GM21723 (cell line): ENCODE data around the gene IL17REL.

Source experiments
- ATAC-seq: cut with Tn5 transposase; IDR thresholded peaks from one replicate; pipeline ENCODE4 v1.9.1; 2021; ENCODE audit warnings: mild to moderate bottlenecking, moderate library complexity; ENCODE audit not compliant: unreplicated experiment

IL17REL gene

GRCh38 chr22:50008151-50009040 is 4.2 kb downstream of the IL17REL start:
- no peak for ATAC-seq

- no peak for ATAC-seq
Observed at GRCh38 chr22:50007057-50007511, 5.5 kb downstream of the IL17REL start.

DNA sequence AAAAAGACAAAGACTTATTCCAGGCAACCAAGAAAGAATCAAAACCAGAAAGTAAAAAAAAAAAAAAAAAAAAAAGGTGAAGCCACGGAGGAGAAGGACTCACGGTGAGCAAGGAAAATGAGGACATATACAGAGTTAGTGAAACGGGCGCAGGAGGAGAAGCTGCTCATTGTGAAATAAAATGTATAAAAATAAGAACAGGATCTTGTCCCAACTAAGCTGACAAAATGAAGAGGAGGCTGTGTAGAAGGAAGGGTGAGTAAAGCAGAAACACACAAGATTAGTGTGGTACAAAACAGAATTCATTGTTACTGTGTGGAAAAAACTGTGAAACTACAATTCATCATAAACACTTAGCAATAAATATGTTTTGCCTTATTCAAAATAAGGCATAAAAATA is 7.6 kb downstream of the IL17REL start:
- ATAC-seq: no peak

DNA sequence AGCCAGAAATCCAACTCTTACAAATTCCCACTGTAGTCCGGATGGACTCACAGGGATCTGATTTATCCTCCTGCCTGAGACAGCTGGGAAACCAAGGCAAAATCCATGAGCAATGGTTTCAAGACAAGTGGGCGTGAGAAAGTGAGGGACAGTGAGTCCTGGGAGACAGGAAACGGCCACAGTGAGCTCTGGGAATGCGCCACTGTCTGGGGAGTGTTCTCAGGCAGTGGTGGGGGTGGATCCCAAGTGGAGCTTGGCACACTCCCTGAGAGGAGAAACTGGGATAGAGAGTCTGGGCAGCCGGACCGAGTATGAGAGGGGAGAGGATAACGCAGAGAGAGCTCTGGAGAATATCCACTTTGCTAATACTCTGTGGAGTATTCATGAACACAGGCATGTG is 9.8 kb downstream of the IL17REL start:
- ATAC-seq: no peak

GRCh38 chr22:50001388-50002231 is 11.0 kb downstream of the IL17REL start:
- ATAC-seq: no peak

DNA sequence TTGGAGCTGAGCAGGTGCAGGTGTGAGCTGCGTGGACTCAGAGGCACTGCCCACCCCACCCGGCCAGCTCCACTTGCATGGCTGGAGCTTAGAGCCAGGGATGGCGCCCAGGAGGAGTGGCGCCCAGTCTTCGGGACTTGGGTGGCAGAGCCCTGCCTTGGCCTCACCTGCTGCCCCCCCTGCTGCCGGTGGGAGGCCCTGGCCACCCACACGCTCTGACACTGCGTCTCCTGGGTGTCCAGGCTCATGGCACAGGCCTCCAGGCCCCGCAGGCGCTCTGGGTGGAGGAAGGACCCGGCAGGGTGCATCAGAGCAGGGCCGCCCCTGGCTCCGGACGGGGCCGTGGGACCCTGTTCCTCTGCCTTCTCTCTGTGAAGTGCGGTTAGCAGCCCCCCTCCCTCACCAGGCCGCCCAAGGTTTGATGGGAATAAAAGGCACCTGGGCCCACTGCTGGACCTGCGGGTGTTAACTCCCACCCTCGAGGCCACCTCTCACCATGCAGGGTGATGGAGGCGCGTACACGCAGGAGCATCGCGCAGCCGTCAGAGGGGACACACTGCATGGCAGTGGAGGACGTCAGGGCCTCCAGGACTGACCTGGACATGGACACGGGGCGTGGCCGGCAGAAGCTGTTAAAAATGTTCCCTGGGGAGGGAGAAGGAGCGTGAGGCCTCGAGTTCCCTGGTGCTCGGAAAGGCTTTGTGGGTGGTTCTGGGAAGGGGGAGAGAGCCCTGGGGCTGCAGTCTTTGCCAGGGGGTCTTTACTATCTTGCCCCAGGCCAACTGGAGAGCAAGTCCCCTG is 11.8 kb downstream of the IL17REL start:
- no peak for ATAC-seq

DNA sequence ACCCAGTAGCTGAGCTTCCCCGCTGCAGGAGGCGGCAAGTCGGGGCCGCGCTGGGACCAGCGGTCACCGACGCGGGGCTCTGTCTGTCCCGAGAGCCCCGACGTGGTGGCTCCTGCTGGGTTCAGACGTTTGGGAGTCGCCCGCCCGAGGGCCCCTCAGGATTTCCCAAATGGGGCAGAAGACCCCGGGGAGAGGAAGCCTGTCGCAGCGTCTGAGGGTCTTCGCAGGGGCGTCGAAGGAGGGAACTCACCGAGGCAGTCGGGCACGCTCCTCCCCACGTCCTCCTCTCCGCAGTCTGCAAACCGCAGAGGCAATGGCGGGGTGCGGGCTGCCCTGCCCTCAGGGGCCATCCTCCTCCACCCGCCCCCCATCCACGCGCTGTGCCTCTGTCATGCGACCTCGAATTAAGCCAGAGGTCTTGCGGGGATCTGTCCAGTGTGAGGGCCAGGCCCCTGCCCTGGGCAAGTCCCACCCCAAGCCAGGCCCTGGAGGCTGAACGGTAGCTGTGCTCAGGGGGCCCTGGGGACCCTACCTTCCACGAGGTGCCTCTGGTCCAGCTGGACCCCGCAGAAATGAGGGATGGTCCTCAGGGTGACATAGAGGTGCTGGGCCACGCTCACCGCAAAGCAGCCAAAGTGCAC is 12.5 kb downstream of the IL17REL start:
- no peak for ATAC-seq

- no peak for ATAC-seq
Observed at GRCh38 chr22:49999063-49999945, 13.3 kb downstream of the IL17REL start.

DNA sequence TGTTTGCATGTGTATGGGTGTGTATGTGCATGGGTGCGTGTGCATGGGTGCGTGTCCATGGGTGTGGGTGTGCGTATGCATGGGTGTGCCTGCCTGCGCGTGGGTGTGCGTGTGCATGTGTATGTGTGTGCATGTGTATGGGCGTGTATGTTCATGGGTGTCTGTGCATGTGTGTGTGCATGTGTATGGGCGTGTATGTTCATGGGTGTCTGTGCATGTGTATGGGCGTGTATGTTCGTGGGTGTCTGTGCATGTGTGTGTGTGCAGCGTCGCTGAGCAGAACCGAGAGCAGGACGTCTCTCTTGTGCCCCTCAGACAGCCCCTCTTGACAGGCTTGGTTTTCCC is 13.9 kb downstream of the IL17REL start:
- ATAC-seq: no peak

DNA sequence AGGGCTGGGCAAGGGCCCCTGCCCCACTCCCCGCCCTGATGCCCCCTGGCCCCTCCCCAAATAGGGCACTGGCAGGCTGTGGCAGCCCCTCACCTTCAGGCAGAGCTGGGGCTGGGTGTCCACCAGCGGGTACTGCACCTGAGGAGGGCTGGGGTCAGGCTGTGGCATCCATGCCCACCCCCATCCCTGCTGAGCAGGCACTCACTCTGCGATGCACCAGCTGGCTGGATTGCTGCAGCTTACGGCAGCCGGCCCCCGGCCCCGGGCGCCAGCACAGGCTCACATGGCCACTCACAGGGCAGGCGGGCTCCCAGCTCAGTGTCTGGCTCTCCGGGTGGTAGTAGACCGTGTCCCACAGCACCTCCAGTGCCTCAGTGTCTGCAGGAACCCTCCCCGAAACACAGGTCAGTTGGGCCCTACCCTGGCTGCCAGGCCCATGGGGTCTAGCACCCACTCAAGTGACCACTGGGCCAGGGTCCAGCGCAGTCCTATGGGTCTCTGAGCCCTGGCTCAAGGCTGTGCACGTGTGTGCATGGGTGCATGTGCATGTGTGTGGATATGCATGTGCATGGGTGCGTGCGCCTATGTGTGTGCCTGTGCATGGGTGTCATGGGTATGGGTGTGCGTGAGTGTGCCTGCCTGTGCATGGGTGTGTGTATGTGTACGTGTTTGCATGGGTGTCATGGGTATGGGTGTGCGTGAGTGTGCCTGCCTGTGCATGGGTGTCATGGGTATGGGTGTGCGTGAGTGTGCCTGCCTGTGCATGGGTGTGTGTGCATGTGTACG is 14.4 kb downstream of the IL17REL start:
- no peak for ATAC-seq

- no peak for ATAC-seq
Observed at GRCh38 chr22:49997251-49997599, 15.3 kb downstream of the IL17REL start.

- ATAC-seq: no peak
Observed at GRCh38 chr22:49996518-49997250, 15.9 kb downstream of the IL17REL start.

DNA sequence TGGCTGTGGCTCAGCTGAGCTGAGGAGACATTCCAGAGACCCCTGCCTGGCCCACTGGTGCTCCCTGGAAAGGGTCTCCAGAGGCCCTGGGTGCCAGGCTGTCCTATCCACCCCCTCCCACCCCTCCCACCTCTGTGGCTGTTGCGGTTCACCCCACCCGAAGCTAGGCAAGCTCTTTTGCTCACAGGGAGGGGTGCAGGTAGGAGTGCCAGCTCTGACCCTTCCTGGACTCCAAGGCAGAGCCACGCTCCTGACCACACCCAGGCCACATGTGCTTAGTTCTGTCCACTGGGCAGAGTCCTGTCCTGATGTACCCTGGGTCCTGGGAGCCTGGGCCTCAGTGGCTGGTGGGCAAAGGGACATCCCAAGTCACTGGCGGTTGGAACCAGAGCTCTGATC is 16.4 kb downstream of the IL17REL start:
- no peak for ATAC-seq

DNA sequence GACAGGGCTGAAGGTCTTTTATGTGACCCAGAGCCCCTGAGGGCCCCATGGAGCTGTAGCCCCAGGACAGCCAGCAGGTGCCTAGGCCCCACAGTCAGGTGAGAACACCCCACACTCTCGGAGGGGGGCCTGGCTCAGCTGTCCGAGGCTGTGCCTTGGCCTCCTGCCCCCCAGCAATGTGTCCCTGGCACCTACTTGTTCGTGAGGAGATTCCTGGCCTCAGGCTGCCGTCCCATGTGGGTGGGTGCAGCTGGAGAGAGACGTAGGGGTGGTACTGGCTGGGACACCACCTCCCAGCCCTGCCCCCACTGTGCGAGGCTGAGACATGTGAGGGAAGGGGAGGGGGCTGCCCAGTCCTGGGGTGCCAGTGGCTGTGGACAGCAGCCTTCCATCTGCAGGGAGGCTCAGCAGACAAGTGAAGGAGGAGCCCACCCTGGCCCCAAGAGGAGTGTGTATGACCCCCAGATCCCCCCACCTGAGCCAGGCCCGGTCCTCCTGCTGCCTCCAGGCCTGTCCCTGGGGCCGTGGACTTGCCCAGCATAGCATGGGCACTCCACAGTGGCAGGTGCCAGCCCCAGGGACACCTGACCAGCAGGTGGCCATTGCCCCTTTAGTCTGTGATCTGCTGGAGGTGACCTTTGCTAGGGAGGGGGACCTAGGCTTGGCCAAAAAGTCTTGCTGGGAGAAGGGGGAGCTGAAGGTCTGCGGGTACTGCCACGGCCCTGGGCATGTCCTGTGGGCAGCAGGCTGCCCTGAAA is 17.0 kb downstream of the IL17REL start:
- ATAC-seq: no peak

DNA sequence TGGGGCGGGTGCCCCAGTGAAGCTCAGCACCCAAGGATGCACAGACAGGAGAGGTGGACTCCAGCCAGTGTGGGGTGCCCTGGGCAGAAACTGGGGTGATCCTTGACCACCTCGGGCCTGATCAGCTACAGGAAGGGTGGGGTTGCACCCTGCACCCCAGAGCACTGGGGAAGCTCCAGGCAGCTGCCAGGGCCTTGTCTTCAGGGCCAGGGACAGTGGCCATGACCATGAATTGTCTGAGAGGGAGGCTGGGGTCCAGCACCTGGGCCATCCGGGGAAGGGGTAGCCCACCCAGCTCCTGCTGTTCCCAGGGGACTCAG is 17.6 kb downstream of the IL17REL start:
- no peak for ATAC-seq

DNA sequence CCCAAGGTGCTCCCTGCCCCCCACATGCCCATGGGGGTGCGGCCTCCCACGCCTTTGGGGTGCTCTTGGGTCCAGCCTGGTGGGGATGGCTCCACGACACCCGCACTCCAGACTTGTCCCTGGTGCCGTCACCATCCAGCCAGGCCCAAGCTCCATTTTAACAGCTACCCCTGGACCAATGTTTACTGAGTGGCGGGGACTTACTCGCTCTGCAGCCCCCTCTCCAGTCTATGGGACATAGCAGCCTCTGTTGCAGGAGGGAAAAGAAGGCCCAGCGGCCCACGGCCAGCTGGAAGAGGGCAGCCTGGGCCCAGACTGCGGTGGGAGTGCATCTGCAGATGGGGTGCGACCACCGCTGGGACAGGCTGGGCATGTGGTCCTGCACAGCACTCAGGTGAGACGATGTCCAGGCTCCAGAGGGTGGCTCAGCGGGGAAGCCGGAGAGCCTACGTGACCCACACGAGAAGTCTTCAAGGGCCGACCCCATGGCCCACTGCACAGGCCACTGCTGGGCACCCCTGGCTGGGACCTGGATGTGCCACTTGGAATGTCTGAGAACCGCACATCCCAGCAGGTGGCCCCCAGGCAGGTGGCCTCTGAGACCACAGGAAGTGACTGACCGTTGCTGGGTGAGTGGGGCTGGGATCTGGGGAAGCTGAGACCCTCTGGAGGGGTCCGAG is 18.1 kb downstream of the IL17REL start:
- ATAC-seq: no peak

GRCh38 chr22:49993649-49994360 is 18.8 kb downstream of the IL17REL start:
- no peak for ATAC-seq
